ENCODE data around the gene CPSF4.

CPSF4 gene

DNA sequence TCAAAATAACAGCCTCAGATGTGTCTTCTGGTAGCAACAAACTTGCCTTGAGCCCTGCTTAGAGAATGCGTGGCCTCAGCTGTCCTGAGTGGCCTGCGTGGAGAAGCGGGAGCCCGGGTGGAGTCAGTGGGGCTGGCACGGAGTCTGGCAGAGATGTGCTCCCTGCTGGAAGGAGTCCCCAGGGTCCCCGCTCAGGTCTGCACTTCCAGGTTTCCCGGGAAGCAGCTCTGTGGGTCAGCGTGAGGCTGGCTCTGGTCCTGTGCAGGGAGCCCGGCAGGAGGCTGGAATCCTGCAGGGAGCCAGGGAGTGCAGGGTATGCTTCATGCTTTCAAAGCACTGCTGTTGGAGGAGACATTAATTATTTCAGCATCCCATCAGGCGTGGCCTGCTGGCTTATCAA is 10.1 kb downstream of the CPSF4 start:
- DNase-seq (ENCODE audit: low read depth, low spot score), result no peak

DNA sequence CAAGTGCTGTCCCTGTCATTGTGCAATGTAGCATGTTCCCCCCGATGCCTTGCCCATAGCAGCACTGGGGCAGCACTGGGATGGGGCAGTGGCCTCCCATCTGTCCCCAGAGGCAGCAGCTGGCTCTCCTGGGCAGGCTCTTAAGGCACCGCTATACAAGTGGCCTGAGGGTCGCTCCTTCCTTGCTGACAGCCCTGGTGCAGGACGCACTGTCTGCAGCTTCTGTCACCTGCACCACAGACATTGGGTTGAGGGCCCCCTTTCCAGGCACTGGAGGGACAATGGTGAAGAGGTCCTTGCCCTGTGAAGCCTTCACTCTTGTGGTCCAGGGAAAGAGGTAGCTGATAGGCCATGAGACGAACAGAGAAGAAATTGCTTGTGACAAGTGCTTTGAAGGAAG is 10.6 kb downstream of the CPSF4 start:
- no peak for DNase-seq (ENCODE audit: low read depth, low spot score)

DNA sequence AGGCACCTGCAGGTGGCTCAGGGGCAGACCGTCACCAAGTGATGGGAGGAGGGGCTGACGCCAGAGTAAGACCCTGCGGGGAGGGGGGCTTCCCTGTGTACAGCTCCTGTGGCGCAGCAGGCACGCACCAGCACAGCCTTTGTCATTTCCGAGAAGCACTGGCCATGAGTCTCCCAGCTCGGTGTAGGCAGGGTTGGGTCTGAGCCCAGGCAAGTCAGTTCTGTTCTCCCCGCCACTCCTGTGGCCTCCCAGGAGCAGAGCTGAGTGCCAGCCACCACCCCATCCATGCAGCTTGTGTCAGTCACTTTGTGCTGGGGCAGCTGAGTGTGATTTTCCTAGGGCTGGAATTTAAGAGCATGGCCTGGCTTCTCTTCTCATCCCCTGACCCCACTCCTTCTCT is 13.2 kb downstream of the CPSF4 start:
- DNase-seq (ENCODE audit: low read depth, low spot score), result no peak

DNA sequence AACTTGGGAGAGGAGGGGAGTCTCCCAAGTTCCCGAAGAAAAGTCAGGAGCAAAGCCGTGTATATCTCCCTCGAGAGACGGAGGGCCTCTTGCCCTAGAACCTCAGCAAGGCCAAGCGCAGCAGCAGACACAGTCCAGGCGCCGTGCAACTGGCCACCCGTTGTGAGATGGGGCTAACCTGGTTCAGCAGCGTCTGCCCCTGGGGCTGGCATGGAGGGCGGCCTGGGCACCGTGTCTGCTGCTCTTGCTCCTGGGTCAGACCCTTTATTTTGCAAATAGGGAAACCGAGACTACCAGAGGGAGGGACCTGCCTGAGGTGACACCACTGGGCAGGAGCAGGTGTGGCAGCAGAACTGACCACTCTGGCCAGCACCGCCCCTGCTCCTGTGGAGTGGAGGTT is 13.8 kb downstream of the CPSF4 start:
- DNase-seq (ENCODE audit: low read depth, low spot score), result no peak

DNA sequence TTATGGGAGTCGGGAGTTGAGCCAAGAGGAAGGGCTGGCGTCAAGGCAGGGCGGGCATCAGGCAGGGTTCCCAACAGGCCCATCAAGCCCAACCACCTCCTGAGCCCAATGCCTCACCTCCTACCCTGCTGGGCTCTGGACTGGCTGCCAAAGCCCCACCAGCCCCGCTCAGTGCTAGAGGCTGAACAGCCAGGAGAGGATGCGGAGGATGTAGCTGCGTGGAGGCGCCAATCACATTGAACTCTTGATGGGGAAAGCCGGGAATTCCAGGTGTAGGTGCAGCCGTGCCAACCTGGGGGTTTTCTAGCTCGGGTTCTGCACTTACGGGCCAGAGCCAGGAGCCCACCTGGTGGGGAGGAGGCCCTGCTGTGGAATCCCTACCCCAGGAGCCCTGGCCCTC is 14.4 kb downstream of the CPSF4 start:
- DNase-seq (ENCODE audit: low read depth, low spot score), result no peak

DNA sequence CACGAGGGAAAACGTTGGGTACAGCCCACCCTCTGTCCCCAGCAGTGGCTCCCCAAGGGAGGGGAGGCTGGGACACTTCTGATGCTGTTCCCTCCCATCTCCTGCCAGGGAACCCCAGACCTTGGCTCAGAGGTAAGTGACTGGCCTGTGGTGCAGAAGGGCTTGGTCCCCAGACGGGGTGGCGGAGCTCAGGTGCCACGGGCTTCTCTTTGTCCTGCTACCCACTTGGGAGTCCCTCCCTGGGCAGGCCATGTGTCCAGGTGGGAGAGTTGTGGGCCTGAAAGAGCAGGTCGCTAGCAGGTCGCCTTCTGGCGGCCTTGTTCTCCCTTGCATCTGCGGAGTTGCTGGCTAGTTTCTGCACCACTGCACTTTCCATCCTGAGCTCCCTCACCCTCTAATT is 17.1 kb downstream of the CPSF4 start:
- DNase-seq (ENCODE audit: low read depth, low spot score), result no peak

DNA sequence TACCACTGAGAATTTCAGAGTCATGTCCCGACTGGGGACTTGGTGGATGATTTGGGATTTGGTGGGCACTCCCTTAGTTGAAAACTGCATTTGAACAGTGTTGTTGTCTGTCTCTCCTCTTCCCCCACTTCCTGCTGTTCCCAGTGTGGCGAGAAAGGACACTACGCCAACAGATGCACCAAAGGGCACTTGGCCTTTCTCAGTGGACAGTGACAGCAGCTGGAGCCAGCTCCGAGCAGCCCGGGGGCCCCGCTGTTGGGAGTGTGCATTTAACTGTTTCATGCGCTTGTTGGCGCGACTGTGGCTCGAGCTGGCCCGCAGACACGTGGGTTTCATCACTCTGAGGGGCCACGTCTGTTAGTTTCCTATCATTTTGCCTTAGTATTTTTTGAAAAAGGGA is 17.5 kb downstream of the CPSF4 start:
- DNase-seq (ENCODE audit: low read depth, low spot score), result no peak

DNA sequence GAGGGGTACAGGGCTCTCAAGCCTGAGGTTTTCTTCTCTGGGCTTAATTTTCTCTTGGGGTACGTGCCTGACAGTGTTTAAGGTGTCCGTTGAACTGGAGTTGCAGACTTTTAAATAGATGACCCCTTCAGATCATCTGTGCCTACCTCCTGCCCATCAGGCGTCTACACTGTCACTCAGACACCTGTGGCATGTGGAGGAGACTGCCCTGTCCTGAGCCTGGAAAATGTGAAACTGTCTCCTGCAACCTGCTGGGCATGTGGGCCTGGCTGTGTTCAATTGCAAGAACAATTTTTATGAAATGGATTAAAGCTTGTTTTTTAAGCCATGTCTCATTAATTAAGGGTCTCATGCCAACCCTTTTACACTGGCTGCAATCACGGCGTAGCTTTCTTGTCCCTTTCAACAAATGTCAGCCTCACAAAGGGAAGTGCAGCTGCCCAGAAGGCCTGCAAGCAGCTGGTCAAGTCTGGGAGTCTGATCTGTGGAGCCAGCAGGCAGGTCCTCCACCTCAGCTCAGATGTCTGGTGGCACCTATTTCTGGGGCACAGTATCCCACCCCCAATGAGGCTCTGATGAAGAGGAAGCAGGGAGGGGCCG is 18.4 kb downstream of the CPSF4 start:
- no peak for DNase-seq (ENCODE audit: low read depth, low spot score)

DNA sequence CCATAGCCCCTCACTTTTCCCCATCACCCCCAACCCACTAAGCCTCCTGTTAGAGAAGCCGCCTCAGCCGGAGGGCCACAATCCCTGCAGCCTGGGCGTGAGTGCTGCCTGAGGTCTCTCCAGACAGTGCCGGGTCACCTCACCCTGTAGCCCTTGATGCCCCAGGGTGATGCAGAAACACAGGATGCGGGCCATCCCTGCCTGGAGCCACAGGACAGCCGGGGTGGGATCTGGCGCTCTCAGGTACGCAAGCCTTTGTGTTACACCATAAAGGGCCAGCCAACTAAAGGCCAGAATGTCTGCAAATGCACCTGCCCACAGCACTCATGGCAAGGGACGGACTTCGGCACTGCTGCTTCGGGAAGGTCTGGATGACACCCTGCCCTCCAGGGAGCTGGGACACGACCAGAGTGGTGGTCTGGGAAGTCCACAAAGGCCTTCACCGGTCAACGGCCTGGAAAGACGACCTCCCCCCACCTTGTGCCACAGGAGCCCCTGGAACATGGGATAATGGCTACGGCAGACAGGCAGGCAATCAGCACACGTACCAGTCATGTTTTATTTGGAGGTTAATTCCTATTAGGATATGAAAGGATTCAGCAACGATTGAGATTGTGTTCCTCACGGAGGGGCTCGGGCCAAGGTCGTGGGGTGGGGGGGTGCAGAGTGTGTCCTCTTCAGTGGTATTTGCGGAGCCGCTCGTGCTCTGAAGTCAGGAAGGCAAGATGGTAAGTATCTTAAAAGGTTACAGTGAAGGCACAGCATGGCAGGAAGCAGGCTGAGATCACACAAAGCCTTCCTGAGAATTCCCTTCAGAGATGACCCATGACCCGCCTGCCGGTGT is 19.1 kb downstream of the CPSF4 start:
- no peak for DNase-seq (ENCODE audit: low read depth, low spot score)

DNA sequence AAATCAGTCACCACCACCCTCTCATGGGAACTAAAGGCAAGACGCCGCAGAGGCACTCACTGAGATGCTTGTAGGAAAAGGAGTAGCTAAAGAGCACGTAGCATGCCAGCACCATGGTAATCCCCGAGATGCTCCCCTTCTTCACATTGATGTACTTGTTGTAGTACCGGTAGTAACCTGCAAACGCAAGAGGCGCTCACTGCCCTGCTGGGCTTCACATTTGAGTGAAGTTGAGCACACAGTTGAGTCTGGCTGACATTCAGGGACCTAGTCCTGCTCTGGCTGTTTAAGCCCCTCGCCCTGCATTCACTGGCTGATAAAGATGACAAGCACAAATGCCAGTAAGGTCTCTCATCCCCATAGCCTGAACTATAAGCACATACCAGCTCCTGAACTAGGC is 20.3 kb downstream of the CPSF4 start:
- DNase-seq (ENCODE audit: low read depth, low spot score), result no peak

DNA sequence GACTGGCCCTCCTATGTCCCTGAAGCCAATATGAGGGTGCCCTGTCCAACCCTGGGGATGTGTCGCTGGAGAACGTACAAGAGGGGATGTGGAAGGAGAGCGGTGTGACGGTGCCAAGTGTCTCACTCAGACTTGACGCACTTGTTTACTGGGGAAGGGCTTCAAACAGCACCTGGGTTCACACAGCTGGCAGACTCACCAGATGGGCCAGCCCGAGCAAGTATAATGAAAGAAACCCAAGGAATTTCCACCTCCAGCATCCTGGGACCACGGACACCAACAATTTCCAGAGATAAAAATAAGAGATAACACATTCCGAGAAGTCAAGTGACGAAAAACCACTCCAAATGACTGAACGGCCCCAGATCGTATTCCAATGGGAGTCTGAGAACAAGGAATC is 21.9 kb downstream of the CPSF4 start:
- no peak for DNase-seq (ENCODE audit: low read depth, low spot score)

DNA sequence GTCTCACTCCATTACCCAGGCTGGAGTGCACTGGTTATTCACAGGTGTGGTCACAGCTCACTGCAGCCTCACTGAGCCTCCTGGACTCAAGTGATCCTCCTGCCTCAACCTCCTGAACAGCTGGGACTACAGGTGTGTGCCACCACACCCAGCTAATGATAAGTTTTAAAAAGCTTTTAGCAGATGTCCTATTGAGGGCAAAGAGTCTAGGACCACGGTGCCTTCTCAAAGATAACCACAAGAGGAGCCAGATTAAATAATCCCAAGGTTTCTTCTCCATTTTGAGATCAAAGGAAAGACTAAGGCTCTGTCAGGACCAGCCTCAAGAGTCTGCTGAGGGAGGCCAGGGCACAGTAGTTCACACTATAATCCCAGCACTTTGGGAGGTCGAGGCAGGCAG is 22.5 kb downstream of the CPSF4 start:
- DNase-seq (ENCODE audit: low read depth, low spot score), result no peak

DNA sequence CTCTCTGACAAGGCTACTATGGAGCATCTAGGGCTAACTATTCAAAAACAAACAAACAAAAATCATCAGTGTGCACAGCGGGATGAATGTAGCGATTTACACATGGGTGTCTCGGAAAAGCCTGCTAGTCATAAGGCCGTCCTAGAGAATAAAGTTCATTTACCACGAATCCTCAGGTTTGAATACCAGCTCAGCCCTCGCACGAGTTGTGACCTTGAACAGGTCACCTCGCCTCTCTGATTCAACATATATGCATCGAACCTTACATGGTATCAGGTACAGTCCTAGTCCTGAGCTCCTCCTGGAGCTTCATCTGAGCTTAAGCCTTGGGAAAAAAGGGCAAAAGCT is 26.7 kb downstream of the CPSF4 start:
- DNase-seq (ENCODE audit: low read depth, low spot score), result no peak

DNA sequence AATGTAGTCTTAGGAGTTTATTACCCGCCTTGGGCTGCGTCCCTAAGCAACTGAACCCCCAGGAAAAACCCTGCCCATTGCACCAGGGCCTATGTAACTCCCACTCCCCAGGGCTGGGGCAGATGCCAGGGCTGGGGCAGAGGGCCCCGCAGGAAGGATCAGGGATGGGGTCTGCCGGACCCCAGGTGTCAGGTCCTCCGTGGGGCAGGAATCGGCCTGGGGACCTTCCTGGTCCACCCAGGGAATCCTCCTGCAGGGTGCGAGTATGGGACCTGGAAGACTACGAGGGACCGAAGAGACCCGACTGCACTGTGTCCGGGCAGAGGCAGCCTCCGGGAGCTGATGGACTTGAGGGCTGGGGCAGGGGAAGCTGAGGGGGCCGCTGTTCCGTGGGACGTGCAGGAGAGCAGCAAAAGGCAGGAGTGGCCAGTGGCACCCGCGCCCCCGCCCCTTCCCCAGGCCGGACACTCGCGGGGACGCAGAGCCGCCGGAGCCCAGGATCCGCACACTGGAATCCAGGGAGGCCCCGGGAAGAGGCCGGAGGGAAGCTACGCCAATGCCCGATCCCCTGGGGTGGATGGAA is 29.7 kb downstream of the CPSF4 start:
- DNase-seq (ENCODE audit: low read depth, low spot score), result no peak

DNA sequence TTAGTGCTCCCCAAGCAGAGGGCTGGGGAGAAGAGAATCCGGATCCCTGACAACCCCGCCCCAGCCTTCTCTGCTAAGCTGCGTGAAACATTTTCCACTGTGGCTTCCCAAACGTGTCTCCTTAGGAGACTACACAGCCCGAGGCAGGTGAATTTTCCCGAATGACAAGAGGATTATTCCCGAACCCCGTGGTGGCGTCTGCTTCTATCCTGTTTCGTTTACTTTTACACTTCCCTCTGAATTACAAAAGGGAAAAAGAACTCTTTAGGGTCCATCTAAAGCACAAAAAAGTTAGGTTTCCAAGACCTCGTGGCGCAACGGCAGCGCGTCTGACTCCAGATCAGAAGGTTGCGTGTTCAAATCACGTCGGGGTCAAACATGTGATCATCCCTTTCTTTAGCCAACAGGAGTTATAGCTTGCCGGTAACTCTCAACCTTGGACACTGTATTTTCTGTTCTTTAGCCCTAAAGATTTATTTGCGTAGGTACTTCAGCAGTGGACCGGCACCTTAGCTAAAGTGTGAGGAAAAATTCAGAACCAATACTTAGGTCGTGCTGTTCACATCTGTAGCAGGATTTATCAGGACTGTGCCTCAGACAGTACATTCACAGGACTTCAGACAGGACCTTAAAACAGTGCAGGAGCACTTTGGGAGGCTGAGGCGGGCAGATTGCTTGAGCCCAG is 30.8 kb downstream of the CPSF4 start:
- no peak for DNase-seq (ENCODE audit: low read depth, low spot score)

DNA sequence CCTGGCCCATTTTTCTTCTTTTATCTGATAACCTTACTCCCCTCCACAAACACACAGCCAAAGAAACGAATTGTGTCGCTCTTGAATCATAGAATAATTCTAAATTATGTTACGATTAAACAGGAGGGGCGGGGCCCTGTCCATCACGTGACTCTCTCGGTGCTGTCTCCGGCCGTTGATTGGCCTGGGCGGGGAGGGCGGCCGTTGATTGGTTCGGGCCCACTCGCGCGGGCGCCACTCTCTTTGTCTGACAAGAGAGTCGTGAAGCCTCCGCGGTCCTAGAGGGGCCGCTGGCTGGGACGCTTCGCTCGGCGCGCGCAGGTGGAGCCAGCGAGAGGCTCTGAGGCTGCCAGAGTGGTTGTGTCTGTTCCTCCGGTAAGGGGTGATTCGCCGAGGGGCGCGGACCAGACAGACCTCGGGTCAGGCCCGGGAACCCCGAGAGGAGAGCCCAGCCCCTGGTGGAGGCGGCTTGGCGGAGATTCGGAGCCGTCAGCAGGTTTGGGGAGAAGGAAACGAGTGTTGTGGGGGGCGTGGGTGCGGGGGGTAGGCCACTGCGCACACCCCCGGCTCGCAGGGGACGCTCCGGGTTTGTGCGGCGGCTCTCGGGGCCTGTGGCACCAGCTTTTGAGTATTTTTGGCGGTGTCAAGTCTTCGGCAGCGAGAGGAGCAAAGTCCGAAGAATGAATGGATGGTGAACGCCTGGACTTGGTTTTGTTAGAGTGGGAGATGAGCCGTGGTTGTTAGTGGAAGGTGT is 34.0 kb downstream of the CPSF4 start, which contains the start of gene ZNF789:
Gene ZNF789 (plus strand): TSS at position 330 of the 754 bp plus-strand sequence. CDS start 3,567 bp downstream, outside the sequence.
- DNase-seq (ENCODE audit: low read depth, low spot score), result peak; percentile 84

DNA sequence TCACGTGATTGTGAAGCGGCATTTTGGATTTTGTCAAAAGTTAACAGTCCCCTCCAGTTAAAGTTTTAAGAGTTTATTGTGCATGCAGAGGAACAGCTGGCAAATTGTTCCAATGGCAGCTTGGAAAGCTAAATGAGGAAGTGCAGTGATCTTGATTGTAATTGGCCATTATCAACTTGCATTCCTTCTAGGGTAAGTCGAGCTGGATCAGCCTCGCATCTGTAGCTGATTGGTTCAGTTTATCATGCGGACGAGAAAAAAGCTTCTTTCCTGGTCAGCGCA is 34.5 kb downstream of the CPSF4 start:
- no peak for DNase-seq (ENCODE audit: low read depth, low spot score)

DNA sequence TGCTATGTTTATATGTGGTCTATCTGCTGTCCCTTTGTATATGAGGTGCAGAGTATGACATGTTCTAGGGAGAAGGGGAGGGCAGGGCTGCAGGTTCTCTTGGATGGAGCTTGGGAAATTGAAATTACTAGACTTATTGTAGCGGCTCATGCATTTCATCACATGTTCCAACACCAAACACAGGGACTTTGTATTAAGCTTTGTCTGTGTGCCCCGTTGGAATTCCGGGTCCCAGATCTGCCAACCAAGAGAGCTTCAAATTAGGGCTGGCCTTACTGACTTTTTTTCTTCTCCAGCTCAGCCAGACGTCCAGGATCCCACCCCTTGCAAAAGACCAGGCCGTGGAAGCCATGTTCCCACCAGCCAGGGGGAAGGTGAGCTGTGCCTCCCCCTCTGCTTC is 37.4 kb downstream of the CPSF4 start:
- no peak for DNase-seq (ENCODE audit: low read depth, low spot score)

DNA sequence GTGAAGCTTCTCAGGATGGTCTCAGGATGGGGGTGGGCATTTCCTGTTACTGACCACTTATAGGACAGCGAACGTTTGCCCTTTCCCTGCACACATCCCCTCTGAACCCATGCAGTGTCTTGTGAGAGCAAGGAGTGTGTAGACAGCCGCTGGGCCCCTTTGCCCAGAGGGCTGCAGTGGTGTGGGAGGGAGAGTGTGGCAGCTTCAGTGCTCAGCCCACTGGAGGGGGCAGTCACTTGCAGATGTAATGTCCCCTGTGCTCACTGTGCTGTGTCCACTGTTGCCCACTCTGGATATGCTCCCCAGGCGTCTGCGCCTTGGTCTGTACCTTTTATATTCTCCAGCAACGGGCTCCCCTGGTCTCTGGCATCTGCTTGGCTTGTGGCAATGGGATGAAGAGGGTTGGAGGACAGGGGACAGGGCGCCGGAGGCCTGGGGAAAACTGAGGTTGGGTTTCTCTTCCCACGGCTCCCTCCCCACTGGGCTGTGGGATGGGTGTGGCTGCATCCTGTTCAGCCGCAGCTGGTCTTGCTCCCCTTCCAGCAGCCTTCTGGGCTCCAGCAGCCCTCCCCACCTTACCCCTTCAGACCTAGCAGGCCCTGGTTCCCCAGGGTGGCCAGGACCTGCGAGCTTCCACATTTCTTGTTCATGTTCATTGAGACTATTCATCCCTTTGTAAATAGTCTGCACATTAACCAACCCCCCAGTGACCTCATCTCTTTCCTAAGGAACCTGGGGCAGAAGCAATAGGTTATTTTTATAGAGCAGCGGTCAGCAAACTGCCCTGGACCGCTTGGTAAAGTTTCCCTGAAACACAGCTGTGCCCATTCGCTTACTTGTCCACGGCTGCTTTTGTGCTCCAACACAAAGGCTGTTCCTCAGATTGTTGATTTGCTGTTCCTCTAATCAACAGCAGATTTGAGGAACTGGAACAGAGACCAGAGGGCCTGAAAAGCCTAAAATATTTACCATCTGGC is 40.0 kb downstream of the CPSF4 start:
- DNase-seq (ENCODE audit: low read depth, low spot score), result no peak

DNA sequence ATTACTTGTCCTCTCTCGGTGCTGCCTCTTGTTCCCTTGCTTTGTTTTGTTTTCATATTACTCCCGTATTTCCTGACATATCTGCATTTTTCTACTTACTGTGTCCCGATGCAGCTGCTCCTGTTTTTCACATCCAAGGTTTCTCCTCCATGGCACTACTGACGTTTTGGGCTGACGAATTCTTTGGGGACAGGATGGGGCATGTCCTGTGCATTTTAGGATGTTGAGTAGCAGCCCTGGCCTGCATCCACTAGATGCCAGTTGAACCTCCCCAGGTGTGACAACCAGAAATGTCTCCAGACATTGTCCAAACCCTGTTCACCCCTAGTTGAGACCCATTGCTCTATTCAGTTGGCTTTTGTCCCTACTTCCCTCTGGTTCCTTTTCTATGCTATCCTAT is 46.4 kb downstream of the CPSF4 start:
- DNase-seq (ENCODE audit: low read depth, low spot score), result no peak

DNA sequence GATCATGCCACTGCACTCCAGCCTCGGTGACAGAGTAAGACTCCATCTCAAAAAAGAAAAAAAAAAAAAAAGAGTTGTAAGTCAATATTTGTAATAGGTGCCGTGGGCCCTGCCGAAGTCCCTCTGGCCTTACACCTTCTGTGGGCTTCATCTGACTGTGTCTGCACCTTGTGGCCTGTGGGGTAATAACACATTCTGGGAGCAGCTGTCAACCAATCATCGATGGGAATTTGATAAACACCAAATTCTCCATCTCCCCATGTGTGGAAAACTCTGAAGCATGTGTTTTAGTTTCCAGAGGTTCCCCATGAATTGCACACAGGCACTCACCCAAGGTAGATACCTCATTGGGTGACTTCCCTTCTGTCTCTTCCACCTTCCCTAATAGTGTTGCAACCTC is 50.5 kb downstream of the CPSF4 start:
- DNase-seq (ENCODE audit: low read depth, low spot score), result no peak
